Kidney (tissue), 14 donors: Measurements from ENCODE around the gene ADARB2. TPM values are rescaled to one million over a fixed set of nuclear protein-coding genes. Genes with fewer than 3 reads are reported as not detected.

Experiments used
- DNase-seq, 5 donors: peaks; one replicate each; pipeline ENCODE4 v3.0.0-alpha.2; 2013 to 2020
- FAIRE-seq: peaks from 2 replicates; lab custom pipeline; 2012; peaks lifted over from hg19 to GRCh38; lab: Jason Lieb, UNC
- H3K27ac ChIP-seq, 2 donors: one replicate each; pipeline ENCODE4 v1.7.0; 2013; ENCODE audit warnings: low read depth in 2 of 2, low read length in 2 of 2, inconsistent platforms in 1 of 2
- H3K27me3 ChIP-seq: one replicate; pipeline ENCODE4 v1.7.1; 2013; ENCODE audit warnings: low read length, inconsistent platforms; ENCODE audit not compliant: control insufficient read depth, insufficient read depth
- H3K36me3 ChIP-seq, 3 donors: one replicate each; pipeline versions ENCODE4 v1.7.0 to v1.7.1; 2013; ENCODE audit warnings: low read length in 3 of 3, control low read depth in 1 of 3, inconsistent platforms in 1 of 3; ENCODE audit not compliant: insufficient read depth in 3 of 3, control insufficient read depth in 2 of 3
- H3K4me1 ChIP-seq, 3 donors: one replicate each; pipeline versions ENCODE4 v1.7.0 to v1.7.1; 2013; ENCODE audit warnings: low read length in 3 of 3, inconsistent platforms in 1 of 3, low read depth in 1 of 3; ENCODE audit not compliant: control insufficient read depth in 2 of 3, insufficient read depth in 2 of 3
- H3K4me3 ChIP-seq, 3 donors: one replicate each; pipeline versions ENCODE4 v1.7.0 to v1.8.1; 2013; ENCODE audit warnings: low read length in 3 of 3, control low read depth in 1 of 3, inconsistent platforms in 1 of 3
- H3K9ac ChIP-seq, 3 donors: one replicate each; pipeline versions ENCODE4 v1.7.0 to v1.7.1; 2013; ENCODE audit warnings: low read length in 3 of 3, control low read depth in 1 of 3, inconsistent platforms in 1 of 3
- H3K9me3 ChIP-seq, 3 donors: one replicate each; pipeline versions ENCODE4 v1.7.0 to v1.7.1; 2013; ENCODE audit warnings: low read length in 3 of 3, control low read depth in 1 of 3, inconsistent platforms in 1 of 3; ENCODE audit not compliant: control insufficient read depth in 2 of 3, insufficient read depth in 1 of 3
- CTCF ChIP-seq: IDR thresholded peaks from 3 replicates; pipeline ENCODE4 v1.5.1; 2012; ENCODE audit warnings: mild to moderate bottlenecking, moderate library complexity, borderline replicate concordance; ENCODE audit not compliant: insufficient read depth; ENCODE audit errors: extremely low read depth
- intact Hi-C: fragments of 100-400 bp; cut with DNase I; formaldehyde crosslinking; loops from one replicate; pipeline ENCODE4 v1.11.1; 2022
- polyA plus RNA-seq: library from polyadenylated mRNA; stranded (reverse); fragments of 350-450 nt; fragmentation: Illumina TruSeq; extraction: RNeasy Lipid Tissue Mini Kit (QIAGEN cat#74804); gene quantifications from one replicate; pipeline ENCODE4 v1.2.3, GENCODE V29; 2014; ENCODE audit warnings: low read depth, low replicate concordance; ENCODE audit not compliant: insufficient read depth
- total RNA-seq: library from RNA; stranded (reverse); fragmentation: NEBNext Ultra II Directional; extraction: Animal tissue kit (Norgen Biotek cat#: 25700); gene quantifications from one replicate; pipeline ENCODE4 v1.2.1, GENCODE V29; 2021
- donor health status: control.
- donor health status: control.
- donor health status: control.
- donor health status: control.
- donor health status: control.
- donor health status: DM: yes; HTN: yes; CAD: no.
- donor health status: Normal renal cell carcinoma (clear cell type).

The ADARB2 gene
- total and polyA plus RNA-seq, 2 donors from 2014 or later, result 1.0 to 1.3 TPM

DNA sequence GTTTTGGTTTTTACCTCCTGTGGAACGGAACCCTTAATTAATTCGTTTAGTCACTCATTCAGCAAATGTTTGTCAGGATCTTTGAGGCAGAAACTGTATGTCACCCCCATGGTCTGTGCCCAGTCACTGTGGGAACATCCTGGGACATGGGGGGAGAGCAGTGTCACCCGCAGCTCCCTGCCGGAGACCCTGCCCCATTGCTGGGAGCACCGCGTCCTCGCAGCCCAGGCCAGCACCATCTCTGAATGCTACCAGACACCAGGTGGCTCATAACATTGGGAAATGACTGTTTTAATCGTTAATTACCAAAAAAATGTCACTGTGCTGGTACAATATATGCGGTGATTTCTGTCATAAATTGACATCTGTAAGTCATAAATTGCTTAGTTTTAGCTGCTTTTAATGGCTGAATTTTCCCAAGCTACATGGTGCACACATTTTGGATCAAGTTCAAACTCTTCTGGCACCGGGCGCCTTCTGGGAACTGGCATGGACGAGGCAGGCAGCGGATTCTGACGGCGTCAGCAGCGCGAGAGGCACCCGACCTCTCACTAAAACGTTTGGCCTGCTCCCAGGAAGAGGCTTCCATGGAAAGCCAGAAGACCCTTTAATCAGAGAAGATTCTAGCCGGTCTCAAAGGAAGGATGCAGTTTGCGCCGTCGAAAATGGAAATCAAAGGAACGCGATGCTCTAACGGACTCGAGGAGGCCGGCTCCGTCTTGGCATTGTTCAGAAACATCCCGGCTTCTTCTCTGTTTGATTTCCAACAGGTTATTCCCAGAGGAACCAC is 184.2 kb downstream of the ADARB2 start:
- Histone ChIP-seq H3K4me3 (no peak overlapping the region), H3K27ac (no peak overlapping the region), H3K9ac (no peak overlapping the region), H3K27me3 (no peaks in the 10 kb centered on the region), H3K36me3 (no peaks in the 10 kb centered on the region), H3K9me3 (no peaks in the 10 kb centered on the region), H3K4me1 (no peaks in the 10 kb centered on the region)
- intact Hi-C loops, result no loop called here
- FAIRE-seq (no peak), DNase-seq (peak in 1 of 5 donors; percentile 43)
- TF ChIP-seq CTCF, result no peak

DNA sequence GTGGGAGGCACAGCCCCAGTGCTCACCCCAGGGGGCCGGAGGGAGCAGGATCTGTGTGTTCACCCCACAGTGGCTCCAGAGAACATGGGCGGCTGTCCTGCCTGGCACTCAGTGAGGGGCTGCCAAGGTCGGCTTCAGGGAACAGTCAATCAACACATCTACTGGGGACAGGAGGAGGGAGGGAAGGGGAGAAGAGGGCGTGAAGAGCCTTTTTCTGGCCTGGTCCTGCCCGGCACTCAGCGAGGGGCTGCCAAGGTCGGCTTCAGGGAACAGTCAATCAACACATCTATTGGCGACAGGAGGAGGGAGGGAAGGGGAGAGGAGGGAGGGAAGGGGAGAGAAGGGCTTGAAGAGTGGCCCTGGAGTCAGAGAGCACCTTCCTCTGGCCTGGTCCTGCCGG is 184.9 kb downstream of the ADARB2 start:
- H3K36me3 ChIP-seq, result no peaks in the 10 kb centered on the region
- no peak for TF ChIP-seq CTCF
- H3K9ac ChIP-seq, result no peak overlapping the region
- H3K27ac ChIP-seq, result no peak overlapping the region
- H3K4me1 ChIP-seq, result no peaks in the 10 kb centered on the region
- DNase-seq (peak in 1 of 5 donors; percentile 41), FAIRE-seq (no peak)
- no peaks in the 10 kb centered on the region for H3K27me3 ChIP-seq
- intact Hi-C loops, result no loop called here
- no peak overlapping the region for H3K4me3 ChIP-seq
- no peaks in the 10 kb centered on the region for H3K9me3 ChIP-seq

DNA sequence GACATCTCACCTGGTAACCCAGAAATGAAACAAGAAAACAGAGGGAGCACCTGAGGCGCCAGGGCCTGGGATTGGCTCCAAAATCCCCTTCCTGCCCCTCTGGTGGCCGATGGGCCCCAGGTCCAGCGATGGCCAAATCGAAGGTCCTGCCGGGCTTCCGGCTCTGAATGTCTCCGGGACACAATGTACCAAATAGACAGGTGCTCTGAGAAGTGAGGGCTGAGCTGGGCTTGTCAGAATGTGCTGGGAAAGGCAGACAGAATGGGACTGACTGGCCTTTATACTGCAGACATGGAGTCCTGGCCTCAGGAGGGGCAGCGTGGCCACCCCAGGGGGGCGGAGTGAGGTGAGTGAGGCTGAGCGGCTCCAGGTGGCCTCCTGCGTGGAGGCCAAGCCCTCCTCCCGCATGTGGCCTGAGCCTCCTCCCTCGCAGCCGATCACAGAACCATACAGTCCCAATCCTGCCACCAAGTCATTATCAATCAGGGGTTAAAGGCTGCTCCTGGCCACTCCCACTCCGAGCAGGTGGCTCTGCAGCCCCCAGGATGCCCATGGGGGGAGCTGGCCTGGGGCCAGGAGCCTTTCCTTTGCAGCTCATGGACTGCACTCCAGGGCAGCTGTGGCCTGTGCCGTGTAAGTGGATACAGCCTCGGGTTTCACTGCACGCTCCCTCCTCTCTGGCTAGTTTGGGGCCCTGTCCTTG is 185.5 kb downstream of the ADARB2 start:
- Histone ChIP-seq H3K36me3 (no peaks in the 10 kb centered on the region), H3K4me1 (no peaks in the 10 kb centered on the region), H3K4me3 (no peak overlapping the region), H3K27me3 (no peaks in the 10 kb centered on the region), H3K27ac (no peak overlapping the region), H3K9me3 (no peaks in the 10 kb centered on the region), H3K9ac (no peak overlapping the region)
- intact Hi-C loops, result no loop called here
- no peak for TF ChIP-seq CTCF
- FAIRE-seq (no peak), DNase-seq (peak in 1 of 5 donors; percentile 60)
